Activated T-cell treated with anti-CD3 and anti-CD28 coated beads, Interleukin-2, amount 50 U/mL, for 4 hours (primary cell): ENCODE measurements around the gene ANTKMT. TPM values are rescaled to one million over a fixed set of nuclear protein-coding genes. Genes with fewer than 3 reads are reported as not detected.
"Not testable (repeated sequence)": the region's sequence is repeated elsewhere in the genome, so short reads cannot be mapped to it uniquely, and the experiment has no call there.

Experiments
- ATAC-seq, 2 donors: fragments of 200-7000 bp; cut with Tn5 transposase; one replicate each; pipeline ENCODE4 v1.10.0; 2021
- DNase-seq: peaks from one replicate; pipeline ENCODE4 v3.0.0-alpha.2; 2020
- H3K27me3 Mint-ChIP-seq: one replicate; pipeline ENCODE4 v1.8.0; 2021; ENCODE audit warnings: low read depth, mixed read lengths
- H3K36me3 Mint-ChIP-seq: one replicate; pipeline ENCODE4 v1.8.0; 2022; ENCODE audit warnings: mixed read lengths; ENCODE audit not compliant: insufficient read depth
- H3K4me1 Mint-ChIP-seq: one replicate; pipeline ENCODE4 v1.8.0; 2021; ENCODE audit warnings: low read depth, mixed read lengths
- H3K4me3 Mint-ChIP-seq: one replicate; pipeline ENCODE4 v1.8.0; 2021; ENCODE audit warnings: mild to moderate bottlenecking, moderate library complexity, mixed read lengths
- H3K9me3 Mint-ChIP-seq: one replicate; pipeline ENCODE4 v1.8.0; 2021; ENCODE audit warnings: mixed read lengths
- total RNA-seq, 3 donors: library from RNA; stranded (reverse); gene quantifications; one replicate each; pipeline ENCODE4 v1.2.1, GENCODE V29; 2021

Gene ANTKMT
- total RNA-seq, 3 donors from 2014 or later: 66.0 to 75.0 (median 67.8) TPM

DNA sequence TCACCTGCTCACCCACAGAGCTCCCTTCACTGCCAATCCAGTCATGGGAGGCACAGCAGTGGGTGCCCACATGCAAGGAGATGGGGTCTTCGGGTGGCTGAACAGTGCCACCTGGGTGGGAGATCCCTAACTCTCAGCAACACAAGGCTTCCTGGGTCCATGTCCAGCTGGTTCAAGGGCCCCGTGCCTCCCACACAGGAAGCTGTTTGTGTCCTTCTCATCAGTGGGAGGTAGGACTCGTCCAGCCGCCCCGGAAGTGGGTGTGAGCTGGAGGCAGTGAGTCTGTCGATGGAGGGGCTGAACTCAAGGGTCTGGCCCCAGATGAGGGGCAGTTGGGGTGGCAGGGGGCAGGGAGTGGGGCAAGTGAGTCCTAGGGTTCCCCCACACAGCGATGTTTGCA lies 16.9 kb upstream of the ANTKMT start:
- Mint-ChIP-seq H3K27me3 (peaks cover 47% of the 10 kb centered on the region), H3K4me1 (peaks cover 9% of the 10 kb centered on the region), H3K9me3 (no peaks in the 10 kb centered on the region), H3K36me3 (no peaks in the 10 kb centered on the region), H3K4me3 (no peak overlapping the region)
- DNase-seq (no peak), ATAC-seq (no peak)

GRCh38 chr16:704552-705380 lies 16.2 kb upstream of the ANTKMT start:
- Mint-ChIP-seq H3K9me3 (no peaks in the 10 kb centered on the region), H3K4me1 (peaks cover 7% of the 10 kb centered on the region), H3K4me3 (no peak overlapping the region), H3K36me3 (no peaks in the 10 kb centered on the region), H3K27me3 (peaks cover 54% of the 10 kb centered on the region)
- DNase-seq (no peak), ATAC-seq (no peak)

GRCh38 chr16:705431-706188 lies 15.3 kb upstream of the ANTKMT start, which contains the start of gene FBXL16:
TSS of gene FBXL16 (minus strand) at chr16:705801. CDS start at chr16:697405, 8,396 bp downstream.
- DNase-seq: no peak
- H3K36me3 Mint-ChIP-seq: no peaks in the 10 kb centered on the region
- peak within 1 kb of the TSS; percentile 56 for H3K4me3 Mint-ChIP-seq
- H3K4me1 Mint-ChIP-seq: peaks cover 4% of the 10 kb centered on the region
- peaks cover 55% of the 10 kb centered on the region for H3K27me3 Mint-ChIP-seq
- ATAC-seq: peak in 1 of 2 donors; percentile 5
- H3K9me3 Mint-ChIP-seq: no peaks in the 10 kb centered on the region

- DNase-seq (no peak), ATAC-seq (peak in 1 of 2 donors; percentile 19)
- no peaks in the 10 kb centered on the region for H3K36me3 Mint-ChIP-seq
- peak overlapping the region; percentile 56 for H3K4me3 Mint-ChIP-seq
- H3K27me3 Mint-ChIP-seq: peaks cover 56% of the 10 kb centered on the region
- H3K9me3 Mint-ChIP-seq: no peaks in the 10 kb centered on the region
- H3K4me1 Mint-ChIP-seq: peaks cover 4% of the 10 kb centered on the region
These were observed 14.5 kb upstream of the ANTKMT start for GRCh38 chr16:706189-707061.

DNA sequence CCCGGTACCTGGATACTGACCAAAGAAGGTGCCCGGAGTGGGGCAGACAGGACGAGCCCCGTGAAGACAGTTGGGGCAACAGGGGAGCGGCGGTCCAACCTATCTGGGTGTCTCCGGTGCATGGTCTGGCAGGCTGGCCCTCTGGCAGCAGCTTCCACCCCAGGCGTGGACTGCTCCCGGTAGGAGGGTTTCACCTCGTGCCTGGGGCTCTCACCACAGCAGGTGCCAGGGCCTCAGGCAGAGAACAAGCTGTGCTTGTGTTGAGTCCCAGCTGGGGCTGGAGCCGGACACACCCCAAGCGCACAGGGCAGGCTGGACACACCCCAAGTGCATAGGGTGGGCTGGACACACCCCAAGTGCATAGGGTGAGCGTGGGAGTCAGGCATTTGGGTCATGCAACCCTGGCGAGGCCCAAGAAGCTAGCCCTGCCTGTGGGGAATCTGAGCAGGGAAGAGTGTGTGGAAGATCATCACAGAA lies 13.8 kb upstream of the ANTKMT start:
- DNase-seq: no peak
- ATAC-seq: no peak
- H3K36me3 Mint-ChIP-seq: no peaks in the 10 kb centered on the region
- no peaks in the 10 kb centered on the region for H3K9me3 Mint-ChIP-seq
- H3K27me3 Mint-ChIP-seq: peaks cover 53% of the 10 kb centered on the region
- no peak overlapping the region for H3K4me3 Mint-ChIP-seq
- peaks cover 4% of the 10 kb centered on the region for H3K4me1 Mint-ChIP-seq

- peaks cover 2% of the 10 kb centered on the region for H3K4me1 Mint-ChIP-seq
- DNase-seq (no peak), ATAC-seq (no peak)
- H3K36me3 Mint-ChIP-seq: no peaks in the 10 kb centered on the region
- H3K4me3 Mint-ChIP-seq: no peak overlapping the region
- peaks cover 50% of the 10 kb centered on the region for H3K27me3 Mint-ChIP-seq
- H3K9me3 Mint-ChIP-seq: no peaks in the 10 kb centered on the region
These were observed 12.9 kb upstream of the ANTKMT start for GRCh38 chr16:708019-708418.

- Mint-ChIP-seq H3K36me3 (no peaks in the 10 kb centered on the region), H3K4me1 (peaks cover 2% of the 10 kb centered on the region), H3K9me3 (no peaks in the 10 kb centered on the region), H3K4me3 (no peak overlapping the region), H3K27me3 (peaks cover 49% of the 10 kb centered on the region)
- no peak for ATAC-seq
- DNase-seq: no peak
These were observed 12.0 kb upstream of the ANTKMT start for GRCh38 chr16:708959-709358.

DNA sequence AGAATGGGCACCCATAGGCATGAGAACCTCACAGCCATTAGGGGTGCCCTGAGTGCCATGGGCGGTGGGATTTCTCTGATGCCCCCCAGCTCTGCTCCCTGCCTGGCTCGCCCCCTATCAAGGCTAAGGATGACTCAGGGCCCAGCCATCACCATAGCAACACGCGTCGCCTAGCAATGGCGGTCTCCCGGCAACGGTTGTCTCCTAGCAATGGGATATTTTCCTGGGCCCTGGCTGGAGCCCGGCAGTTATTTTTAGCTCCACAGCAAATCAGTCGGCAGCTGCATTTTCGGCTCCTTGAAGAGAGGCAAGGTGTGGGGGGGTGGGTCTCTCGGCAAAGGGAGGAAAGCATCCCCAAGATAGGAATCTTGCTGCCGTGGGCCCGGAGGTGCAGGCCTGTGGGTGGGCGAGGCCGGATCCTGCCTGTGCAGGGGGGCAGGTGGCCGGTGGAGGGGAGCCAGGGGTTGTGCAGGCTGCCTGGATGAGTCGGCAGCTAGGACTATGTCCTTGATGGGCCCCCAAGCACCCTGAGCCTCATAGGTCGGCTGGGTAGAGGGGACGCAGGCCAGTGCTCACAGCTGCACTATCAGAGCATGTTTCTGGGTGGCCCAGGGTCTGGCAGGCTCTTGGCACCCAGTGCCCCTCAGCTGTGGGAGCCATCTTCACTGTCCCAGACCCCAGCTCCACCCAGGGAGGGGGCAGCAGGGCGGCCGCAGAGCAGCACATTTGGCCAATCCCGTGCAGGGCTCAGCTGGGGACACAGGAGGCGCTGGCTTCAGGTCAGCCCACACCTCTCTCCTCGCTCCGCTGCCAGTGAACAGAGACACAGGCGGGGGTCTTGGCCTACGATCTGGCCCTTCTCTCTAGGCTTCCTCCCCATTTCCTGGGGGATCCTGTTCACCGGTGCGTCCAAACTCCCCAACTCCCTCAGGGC lies 11.1 kb upstream of the ANTKMT start:
- Mint-ChIP-seq H3K27me3 (peaks cover 49% of the 10 kb centered on the region), H3K4me3 (no peak overlapping the region), H3K9me3 (no peaks in the 10 kb centered on the region), H3K36me3 (no peaks in the 10 kb centered on the region), H3K4me1 (peaks cover 2% of the 10 kb centered on the region)
- ATAC-seq (no peak), DNase-seq (no peak)

DNA sequence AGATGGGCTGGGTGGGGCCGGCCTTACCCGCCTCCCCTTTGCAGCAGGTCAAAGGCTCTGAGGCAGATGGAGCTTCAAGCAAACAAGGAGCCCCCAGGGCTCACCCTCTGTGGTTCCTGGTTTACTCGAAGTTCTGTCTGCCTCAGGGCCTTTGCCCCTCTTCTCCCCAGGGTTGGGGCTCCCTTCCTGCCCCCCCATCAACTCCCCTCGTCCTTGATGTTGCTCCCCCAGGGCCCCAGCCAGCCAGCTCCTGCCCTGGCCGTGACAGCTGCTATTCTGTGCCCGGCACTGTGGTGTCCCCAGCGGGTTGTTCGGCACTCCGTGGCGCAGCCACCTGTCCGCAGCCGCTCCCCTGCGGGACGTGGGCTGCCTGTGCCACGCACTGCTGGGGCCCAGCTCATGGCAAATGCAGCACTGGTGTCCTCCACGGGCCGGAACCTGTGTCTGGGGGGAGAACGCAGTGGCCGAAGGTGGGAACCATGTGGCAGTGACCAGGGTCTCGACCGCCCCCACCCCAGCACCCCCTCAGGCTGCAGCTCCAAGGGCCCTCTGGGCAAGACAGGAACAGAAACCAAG lies 10.4 kb upstream of the ANTKMT start:
- peaks cover 49% of the 10 kb centered on the region for H3K27me3 Mint-ChIP-seq
- H3K9me3 Mint-ChIP-seq: no peaks in the 10 kb centered on the region
- peaks cover 2% of the 10 kb centered on the region for H3K4me1 Mint-ChIP-seq
- no peaks in the 10 kb centered on the region for H3K36me3 Mint-ChIP-seq
- DNase-seq (no peak), ATAC-seq (no peak)
- H3K4me3 Mint-ChIP-seq: no peak overlapping the region

- H3K36me3 Mint-ChIP-seq: no peaks in the 10 kb centered on the region
- H3K9me3 Mint-ChIP-seq: no peaks in the 10 kb centered on the region
- H3K4me1 Mint-ChIP-seq: peaks cover 2% of the 10 kb centered on the region
These were observed 9.9 kb upstream of the ANTKMT start for GRCh38 chr16:711084-711483.

DNA sequence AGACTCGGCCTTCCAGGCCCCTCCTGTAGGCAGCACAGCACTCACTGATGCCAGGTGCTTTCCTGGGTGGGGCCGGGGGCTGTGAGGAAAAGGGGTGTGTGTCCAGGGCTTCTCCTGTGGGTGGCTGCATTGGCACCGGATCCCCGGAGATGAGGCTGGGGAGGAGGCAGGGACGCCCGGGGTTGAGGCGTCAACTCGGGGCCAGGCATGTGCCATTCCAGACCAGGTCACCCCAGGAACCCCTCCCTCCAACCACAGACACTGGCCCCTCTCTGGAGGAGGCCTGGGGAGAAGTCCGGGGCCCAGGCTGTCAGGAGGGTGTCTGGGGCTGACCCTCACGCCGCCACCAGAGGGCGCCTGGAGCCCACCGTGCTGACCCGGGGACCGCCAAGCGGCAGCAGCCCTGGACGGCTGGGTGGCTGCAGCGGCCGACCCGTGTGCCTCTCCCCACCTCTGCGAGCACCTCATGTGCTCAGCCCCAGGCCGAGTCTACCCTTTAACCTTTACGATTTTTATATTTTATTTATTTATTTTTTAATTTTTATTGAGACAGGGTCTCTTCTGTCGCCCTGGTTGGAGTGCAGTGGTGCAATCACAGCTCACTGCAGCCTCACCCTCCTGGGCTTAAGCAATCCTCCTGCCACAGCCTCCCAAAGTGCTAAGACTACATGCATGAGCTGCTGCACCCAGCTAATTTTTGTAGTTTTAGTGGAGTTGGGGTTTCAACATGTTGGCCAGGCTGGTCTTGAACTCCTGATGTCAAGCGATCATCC lies 9.2 kb upstream of the ANTKMT start:
- ATAC-seq: peak; percentile 50 to 51
- Mint-ChIP-seq H3K9me3 (no peaks in the 10 kb centered on the region), H3K36me3 (no peaks in the 10 kb centered on the region), H3K4me3 (no peak overlapping the region), H3K27me3 (peaks cover 47% of the 10 kb centered on the region), H3K4me1 (no peaks in the 10 kb centered on the region)
- peak; percentile 82 for DNase-seq

More at GRCh38 chr16:711084-711483, 9.9 kb upstream of the ANTKMT start:
- H3K27me3 Mint-ChIP-seq: peaks cover 49% of the 10 kb centered on the region
- no peak overlapping the region for H3K4me3 Mint-ChIP-seq
- ATAC-seq (no peak), DNase-seq (no peak)

DNA sequence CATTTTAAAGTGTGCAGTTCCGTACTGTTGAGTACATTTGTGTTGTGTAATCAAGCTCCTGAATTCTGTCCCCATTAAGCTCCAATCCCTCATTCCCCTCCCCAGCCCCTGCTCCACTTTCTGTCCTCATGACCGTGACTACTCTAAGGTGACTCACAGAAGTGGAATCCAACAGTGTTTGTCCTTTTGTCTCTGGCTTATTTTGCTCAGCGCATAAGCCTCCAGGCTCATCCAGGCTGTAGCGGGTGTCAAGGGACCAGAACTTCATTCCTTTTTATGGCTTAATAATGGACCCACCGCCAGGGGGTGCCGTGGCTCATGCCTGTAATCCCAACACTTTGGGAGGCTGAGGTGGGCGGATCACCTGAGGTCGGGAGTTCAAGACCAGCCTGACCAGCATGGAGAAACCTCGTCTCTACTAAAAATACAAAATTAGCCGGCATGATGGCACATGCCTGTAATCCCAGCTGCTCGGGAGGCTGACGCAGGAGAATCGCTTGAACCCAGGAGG lies 8.2 kb upstream of the ANTKMT start:
- H3K27me3 Mint-ChIP-seq: peaks cover 38% of the 10 kb centered on the region
- H3K4me1 Mint-ChIP-seq, H3K9me3 Mint-ChIP-seq, ATAC-seq, H3K4me3 Mint-ChIP-seq, H3K36me3 Mint-ChIP-seq: not testable (repeated sequence)
- peak; percentile 36 for DNase-seq
